Lower leg skin (tissue), 3 donors: Measurements from ENCODE around the gene PRM3.

Experiments
- POLR2A ChIP-seq, 2 donors: fragments of 450-650 bp; IDR thresholded peaks; one replicate each; pipeline ENCODE4 v1.6.1; 2016 to 2017; ENCODE audit warnings: antibody characterized with exemption in 2 of 2, mild to moderate bottlenecking in 1 of 2, moderate library complexity in 1 of 2
- TF ChIP-seq, protein P1 (sequence below), 3 donors: fragments of 450-650 bp; IDR thresholded peaks; one replicate each; pipeline ENCODE4 v1.5.1; 2016; ENCODE audit warnings: antibody characterized with exemption in 3 of 3, mild to moderate bottlenecking in 3 of 3, moderate library complexity in 2 of 3

- TF ChIP-seq, protein P1, sequence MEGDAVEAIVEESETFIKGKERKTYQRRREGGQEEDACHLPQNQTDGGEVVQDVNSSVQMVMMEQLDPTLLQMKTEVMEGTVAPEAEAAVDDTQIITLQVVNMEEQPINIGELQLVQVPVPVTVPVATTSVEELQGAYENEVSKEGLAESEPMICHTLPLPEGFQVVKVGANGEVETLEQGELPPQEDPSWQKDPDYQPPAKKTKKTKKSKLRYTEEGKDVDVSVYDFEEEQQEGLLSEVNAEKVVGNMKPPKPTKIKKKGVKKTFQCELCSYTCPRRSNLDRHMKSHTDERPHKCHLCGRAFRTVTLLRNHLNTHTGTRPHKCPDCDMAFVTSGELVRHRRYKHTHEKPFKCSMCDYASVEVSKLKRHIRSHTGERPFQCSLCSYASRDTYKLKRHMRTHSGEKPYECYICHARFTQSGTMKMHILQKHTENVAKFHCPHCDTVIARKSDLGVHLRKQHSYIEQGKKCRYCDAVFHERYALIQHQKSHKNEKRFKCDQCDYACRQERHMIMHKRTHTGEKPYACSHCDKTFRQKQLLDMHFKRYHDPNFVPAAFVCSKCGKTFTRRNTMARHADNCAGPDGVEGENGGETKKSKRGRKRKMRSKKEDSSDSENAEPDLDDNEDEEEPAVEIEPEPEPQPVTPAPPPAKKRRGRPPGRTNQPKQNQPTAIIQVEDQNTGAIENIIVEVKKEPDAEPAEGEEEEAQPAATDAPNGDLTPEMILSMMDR (IDR thresholded peaks at IDR 0.05), result no peak
- no peak for TF ChIP-seq POLR2A (IDR thresholded peaks at IDR 0.05)
Measured at GRCh38 chr16:11283820-11284248, 10.4 kb upstream of the PRM3 start.
